GM18508 (cell line): ENCODE results near the gene GNB1.

ENCODE experiments used
- ATAC-seq: cut with Tn5 transposase; IDR thresholded peaks from one replicate; pipeline ENCODE4 v1.9.1; 2021; ENCODE audit warnings: moderate number of reproducible peaks; ENCODE audit not compliant: insufficient read depth, unreplicated experiment

The GNB1 gene

DNA sequence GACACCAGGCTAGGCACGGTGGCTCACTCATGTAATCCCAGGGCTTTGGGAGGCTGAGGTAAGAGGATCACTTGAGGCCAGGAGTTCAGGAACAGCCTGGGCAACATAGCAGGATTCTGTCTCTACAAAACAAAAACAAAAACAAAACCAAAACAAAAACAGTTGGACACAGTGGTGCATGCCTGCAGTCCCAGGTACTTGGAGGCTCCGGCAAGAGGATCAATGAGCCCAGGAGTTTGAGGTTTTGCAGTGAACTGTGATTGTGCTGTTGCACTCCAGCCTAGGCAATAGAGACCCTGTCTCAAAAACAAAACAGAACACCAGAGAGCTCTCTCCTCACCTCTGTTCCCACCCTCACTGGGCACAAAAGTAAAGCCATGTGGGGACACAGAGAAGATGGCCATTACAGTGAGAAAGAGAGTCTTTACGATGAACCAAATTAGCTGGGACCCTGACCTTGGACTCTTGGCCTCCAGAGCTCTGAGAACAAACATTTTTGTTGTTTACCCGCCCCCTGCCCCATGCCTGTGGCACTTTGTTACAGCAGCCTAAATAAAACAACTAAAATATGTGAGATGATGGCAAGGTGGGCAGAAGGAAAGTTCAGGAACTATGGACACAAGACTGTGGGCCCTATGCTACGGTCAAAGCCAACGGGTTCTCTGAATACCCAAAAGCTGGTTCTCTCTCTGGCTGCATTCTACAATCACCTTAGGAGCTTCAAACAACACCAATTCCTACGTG is 122.5 kb downstream of the GNB1 start:
- ATAC-seq: no peak

DNA sequence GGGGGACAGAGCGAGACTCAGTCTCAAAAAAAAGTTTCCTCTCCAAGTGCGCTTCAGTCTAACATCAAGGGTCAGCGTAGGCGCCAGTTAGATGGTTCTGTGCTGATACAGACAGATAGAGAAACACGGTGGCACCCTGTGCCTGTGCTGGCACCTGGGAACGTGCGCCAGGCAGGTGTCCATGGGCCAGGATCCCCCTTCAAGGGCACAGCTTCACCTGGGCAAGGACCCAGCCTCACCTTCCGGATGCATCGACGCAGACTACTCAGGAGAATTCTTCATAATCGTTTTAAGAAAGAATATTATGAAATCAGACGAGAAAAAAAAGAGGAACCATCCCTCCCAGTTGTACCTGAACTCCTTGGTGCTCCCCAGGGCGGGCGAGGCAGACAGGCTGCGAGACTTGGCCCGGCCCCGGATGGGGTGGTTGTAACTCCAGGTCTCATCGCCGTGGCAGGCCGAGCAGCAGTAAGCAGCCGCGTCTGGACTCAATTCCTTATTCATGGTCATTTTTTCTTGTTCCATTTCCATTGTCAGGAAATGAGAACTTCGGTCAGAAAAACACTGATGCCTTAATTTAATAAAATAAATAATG is 125.9 kb downstream of the GNB1 start:
- no peak for ATAC-seq

- ATAC-seq: no peak
These were observed 126.9 kb downstream of the GNB1 start for GRCh38 chr1:1763657-1764621.

DNA sequence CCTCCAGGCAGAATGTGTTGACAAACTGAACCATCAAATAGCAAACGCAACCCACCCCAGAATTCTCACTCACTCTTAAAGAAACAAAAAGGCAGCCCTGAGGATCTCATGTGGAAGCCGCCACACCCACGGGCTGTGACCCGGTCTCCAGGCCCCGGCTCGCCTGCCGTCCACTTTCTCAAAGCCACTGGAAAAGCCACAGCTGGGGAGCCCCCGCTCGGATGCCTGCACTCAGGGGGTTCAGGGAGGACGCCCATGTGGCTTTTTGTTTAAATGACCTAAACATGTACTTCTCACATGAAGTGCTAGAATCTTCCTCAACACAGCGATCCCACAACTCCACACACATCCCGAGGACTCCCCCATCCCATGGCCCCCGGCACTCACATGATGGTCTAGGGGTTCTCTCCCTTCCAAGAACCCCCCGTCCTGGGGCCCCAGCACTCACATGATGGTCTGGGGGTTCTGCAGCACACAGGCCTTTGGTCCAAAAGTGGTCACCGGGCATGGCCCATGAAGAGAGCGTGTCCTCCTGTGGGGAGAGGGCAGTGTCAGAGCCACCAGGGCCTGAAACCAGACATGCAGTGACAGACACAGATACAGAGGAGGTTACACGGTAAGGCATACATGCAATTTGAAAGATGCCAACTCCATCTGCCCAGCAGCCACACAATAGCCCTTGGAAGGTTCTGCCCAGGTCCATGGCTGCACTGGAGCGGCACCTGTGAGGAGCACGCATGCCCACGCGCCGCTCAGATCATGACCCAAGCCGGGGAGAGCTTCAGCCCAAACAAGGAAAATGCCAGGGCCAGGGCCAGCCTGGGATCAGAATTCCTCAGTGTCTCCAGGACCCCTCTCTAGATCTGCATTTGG is 129.1 kb downstream of the GNB1 start:
- no peak for ATAC-seq

DNA sequence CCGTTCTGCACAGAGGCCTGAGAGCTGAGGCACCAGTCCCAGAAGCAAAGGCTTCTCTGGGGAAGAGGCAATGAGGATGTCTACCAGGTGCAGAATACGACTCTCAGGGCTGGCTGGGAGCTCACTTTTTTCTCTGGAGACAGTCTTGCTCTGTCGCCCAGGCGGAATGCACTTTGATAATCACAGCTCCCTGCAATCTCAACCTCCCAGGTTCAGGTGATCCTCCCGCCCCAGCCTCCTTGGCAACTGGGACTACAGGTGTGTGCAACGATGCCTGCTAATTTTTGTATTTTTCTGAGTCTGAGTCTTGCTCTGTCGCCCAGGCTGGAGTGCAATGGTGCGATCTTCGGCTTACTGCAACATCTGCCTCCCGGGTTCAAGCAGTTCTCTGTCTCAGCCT is 130.2 kb downstream of the GNB1 start:
- no peak for ATAC-seq

- ATAC-seq: no peak
These were observed 130.6 kb downstream of the GNB1 start for GRCh38 chr1:1760345-1760650.

DNA sequence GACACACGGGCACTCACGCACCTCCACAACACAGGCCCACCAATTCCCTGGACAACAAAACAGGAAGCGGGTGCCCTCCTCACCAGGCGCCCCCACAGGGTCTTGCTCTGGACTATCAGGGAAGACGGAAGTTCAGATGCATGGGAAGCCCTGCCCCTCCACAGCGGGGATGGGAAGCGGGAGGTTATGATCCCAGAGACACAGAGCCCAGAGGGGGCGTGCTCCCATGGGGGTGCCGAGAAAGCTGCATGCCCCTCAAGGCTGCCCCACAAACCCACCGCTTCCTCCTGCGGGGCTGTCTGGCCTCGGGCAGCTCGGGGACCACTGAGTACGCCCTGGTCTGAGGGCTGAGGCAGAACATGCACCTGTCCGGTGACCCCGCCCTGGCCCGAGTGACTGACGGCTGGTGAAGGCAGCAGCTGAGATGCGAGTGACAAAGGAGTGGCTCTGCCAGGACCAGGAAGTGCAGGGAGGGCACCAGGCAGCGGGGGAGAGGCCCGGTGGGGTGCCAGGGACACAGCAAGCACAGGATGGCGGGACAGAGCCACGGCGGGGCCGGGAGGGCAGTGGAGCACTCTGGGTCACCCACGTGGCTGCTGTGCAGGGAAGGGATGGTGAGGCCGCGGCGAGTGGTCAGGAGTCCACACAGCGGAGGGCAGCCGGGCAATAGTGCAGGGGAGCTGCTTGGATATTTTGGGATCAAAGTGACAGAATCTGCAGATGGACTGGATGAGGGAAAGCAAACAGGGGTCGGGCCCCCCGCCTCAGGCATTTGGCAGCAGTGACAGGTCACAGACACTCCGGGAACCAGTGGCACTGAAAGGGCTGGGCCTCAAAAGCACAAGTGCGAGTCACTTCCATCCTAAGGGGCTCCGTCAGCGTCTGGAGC is 131.2 kb downstream of the GNB1 start:
- ATAC-seq: no peak

DNA sequence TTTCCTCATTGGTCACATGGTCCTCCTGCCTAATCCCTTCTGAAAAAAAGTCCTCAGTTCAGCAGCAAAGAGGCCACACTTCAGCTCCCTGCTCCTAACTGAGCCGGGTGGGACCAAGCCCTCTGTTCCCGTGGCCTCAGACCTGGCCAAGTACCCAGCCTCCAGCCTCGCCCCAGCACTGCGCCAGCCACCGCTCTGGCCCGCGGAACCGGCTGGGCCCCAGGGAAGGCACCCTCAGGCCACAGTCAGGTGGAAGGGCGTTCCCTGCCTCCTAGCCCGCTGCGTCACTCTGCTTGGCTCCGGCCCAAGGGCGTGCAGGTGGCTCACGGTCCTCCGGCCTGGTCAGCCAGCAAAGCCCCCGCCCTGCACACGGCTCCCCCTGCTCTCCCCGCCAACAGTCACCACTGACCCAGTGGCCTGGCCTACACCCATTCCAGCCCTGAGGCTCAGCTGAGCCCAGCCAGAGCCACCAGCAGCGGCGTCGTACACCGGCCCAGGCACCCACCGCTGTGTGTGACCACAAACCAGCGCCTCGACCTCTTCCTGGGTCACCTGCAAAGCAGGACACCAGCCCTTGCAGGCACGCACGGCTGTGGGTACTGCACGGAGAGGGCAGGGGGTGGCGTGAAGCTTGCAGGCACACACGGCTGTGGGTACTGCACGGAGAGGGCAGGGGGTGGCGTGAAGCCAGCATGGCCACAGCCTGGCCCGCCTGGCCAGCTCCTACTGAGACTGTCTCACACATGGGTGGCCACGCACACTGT is 132.0 kb downstream of the GNB1 start:
- ATAC-seq: no peak

GRCh38 chr1:1758059-1758621 is 132.7 kb downstream of the GNB1 start:
- ATAC-seq: no peak

DNA sequence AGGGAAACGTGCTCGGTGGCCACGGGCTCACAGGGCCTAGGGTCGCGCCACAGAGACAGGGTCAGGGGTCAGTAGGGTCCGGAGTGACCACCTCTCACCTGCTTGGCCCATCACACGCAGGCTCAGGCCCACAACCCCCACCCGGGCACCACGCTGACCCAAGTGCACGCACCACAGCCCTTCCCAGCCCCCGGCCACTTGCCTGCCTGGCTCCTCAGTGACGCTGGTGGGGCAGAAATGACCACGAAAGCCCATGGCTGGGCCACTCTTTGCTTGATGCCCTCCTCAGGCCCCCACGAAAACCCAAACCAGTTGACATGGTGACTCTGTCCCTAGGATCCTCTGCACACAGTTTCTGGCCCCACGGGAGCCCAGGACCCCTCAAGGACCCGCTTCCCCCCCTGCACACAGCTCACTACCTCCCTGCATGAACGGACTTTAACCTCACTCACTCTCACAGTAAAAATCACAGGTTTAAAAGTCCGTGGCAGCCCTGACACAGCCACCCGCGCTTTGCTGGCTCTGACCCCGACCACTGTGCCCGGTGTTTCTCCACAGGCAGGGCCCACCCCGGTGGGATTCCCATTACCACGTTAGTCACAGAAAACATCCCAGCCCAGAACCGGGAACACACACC is 133.3 kb downstream of the GNB1 start:
- no peak for ATAC-seq

- ATAC-seq: no peak
These were observed 134.0 kb downstream of the GNB1 start for GRCh38 chr1:1756661-1757421.

DNA sequence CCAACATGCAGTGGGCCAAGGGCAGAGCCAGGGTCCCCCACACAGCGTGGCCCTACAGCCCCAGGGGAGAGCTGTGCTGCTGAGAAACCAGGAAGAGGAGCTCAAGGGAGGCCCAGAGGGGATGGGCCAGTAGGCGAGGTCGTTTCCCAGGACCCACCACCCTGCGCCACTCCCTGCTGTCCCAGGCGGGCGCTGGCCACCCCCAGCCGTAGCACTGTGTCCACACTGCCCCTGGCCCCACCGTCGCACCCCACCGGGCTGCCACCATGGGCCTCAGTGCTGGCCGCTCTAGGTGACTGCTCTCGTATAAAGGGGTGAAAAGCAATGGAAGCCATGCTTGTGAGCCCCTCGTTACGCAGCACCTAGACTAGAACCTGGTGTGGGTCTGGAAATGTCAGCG is 135.0 kb downstream of the GNB1 start:
- no peak for ATAC-seq

DNA sequence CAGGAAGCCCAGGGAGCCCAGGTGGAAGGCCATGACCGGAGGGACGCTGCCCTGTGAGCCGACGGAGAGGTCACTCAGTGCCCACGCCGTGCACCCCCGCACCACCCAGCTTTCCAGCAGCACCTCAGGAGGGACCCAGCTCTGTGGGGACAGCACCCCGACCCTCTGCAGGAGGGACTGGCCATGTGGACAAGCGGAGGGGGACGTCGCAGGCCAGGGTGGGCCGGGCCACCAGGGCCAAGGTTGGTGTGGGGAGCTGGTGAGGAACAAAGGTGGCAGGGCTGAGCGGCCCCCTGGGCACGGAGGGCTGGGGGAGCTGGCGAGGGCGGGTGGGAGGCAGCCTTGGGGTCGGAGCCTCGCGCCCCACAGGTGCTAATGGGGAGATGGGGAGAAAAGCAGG is 135.5 kb downstream of the GNB1 start:
- no peak for ATAC-seq

GRCh38 chr1:1754051-1754815 is 136.7 kb downstream of the GNB1 start:
- no peak for ATAC-seq

- ATAC-seq: no peak
These were observed 137.3 kb downstream of the GNB1 start for GRCh38 chr1:1753607-1754005.
